Calu3 (cell line): ENCODE data around the gene EPHA3. TPM values are rescaled to one million over a fixed set of nuclear protein-coding genes. Genes with fewer than 3 reads are reported as not detected.
"Not testable (repeated sequence)": the region's sequence is repeated elsewhere in the genome, so short reads cannot be mapped to it uniquely, and the experiment has no call there.

Source experiments
- BruUV-seq: library from RNA; stranded (reverse); fragments of 400-500 nt; replicated peaks from 2 replicates; lab custom pipeline; 2021; lab: Mats Ljungman, UMichigan
- CTCF ChIA-PET: fragments of 300-600 bp; sonication (Branson Sonifier 250); formaldehyde crosslinking; loops from one replicate; lab custom pipeline; 2022; ENCODE audit warnings: antibody characterized with exemption; lab: Charles Lee
- DNase-seq: peaks from one replicate; pipeline ENCODE4 v3.0.0; 2022
- H3K27ac Mint-ChIP-seq: one replicate; pipeline ENCODE4 v1.8.0; 2022; ENCODE audit warnings: mixed read lengths; ENCODE audit not compliant: unreplicated experiment
- H3K27me3 Mint-ChIP-seq: one replicate; pipeline ENCODE4 v1.8.0; 2022; ENCODE audit warnings: mixed read lengths; ENCODE audit not compliant: unreplicated experiment
- H3K36me3 Mint-ChIP-seq: one replicate; pipeline ENCODE4 v1.8.0; 2022; ENCODE audit warnings: mild to moderate bottlenecking, moderate library complexity, mixed read lengths; ENCODE audit not compliant: insufficient read depth, unreplicated experiment
- H3K4me1 Mint-ChIP-seq: one replicate; pipeline ENCODE4 v1.8.0; 2022; ENCODE audit warnings: mild to moderate bottlenecking, low read depth, mixed read lengths; ENCODE audit not compliant: unreplicated experiment
- H3K4me3 Mint-ChIP-seq: one replicate; pipeline ENCODE4 v1.8.0; 2022; ENCODE audit warnings: mild to moderate bottlenecking, low read depth, moderate library complexity, mixed read lengths; ENCODE audit not compliant: unreplicated experiment
- H3K9me3 Mint-ChIP-seq: one replicate; pipeline ENCODE4 v1.8.0; 2022; ENCODE audit warnings: low read depth, mixed read lengths; ENCODE audit not compliant: unreplicated experiment
- intact Hi-C: fragments of 100-400 bp; cut with micrococcal nuclease; formaldehyde crosslinking; loops from one replicate; pipeline ENCODE4 v1.10.0; 2022; ENCODE audit not compliant: unreplicated experiment
- total RNA-seq: library from RNA; stranded (reverse); gene quantifications from 2 replicates; pipeline ENCODE4 v1.2.3, GENCODE V29; 2022
- TF ChIP-seq, protein P1 (sequence below): fragments of 200-600 bp; IDR thresholded peaks from one replicate; pipeline ENCODE4 v1.8.0; 2022; ENCODE audit warnings: antibody characterized with exemption; ENCODE audit not compliant: unreplicated experiment

EPHA3 gene
- total RNA-seq, 1 experiment from 2014 or later, result 31.6 TPM

DNA sequence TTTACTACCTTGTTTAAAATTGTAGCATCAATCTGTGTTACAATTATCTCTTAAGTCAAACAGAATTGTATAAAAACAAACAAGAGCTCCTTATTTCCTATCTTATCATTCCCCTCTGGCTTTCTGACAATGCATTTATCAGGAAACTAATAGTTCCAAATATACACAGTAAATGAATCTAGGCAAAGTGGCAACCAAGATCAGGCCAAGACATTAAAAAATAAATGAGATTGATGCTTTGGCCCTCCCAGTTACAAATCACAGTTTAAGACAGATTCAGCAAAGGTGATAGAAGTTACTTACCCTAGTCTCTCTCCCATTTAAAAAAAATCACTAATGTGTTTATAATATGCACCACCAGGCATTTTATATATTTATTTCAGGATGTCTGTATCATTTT lies 236.7 kb downstream of the EPHA3 start:
- H3K27me3 Mint-ChIP-seq, result no peaks in the 10 kb centered on the region
- CTCF ChIA-PET, result no interaction called here
- BruUV-seq, result no TSS peak
- H3K36me3 Mint-ChIP-seq, result no peaks in the 10 kb centered on the region
- intact Hi-C loops, result no loop called here
- H3K27ac Mint-ChIP-seq, result no peak overlapping the region
- H3K4me1 Mint-ChIP-seq, result no peaks in the 10 kb centered on the region
- DNase-seq, result no peak
- TF ChIP-seq, protein P1, sequence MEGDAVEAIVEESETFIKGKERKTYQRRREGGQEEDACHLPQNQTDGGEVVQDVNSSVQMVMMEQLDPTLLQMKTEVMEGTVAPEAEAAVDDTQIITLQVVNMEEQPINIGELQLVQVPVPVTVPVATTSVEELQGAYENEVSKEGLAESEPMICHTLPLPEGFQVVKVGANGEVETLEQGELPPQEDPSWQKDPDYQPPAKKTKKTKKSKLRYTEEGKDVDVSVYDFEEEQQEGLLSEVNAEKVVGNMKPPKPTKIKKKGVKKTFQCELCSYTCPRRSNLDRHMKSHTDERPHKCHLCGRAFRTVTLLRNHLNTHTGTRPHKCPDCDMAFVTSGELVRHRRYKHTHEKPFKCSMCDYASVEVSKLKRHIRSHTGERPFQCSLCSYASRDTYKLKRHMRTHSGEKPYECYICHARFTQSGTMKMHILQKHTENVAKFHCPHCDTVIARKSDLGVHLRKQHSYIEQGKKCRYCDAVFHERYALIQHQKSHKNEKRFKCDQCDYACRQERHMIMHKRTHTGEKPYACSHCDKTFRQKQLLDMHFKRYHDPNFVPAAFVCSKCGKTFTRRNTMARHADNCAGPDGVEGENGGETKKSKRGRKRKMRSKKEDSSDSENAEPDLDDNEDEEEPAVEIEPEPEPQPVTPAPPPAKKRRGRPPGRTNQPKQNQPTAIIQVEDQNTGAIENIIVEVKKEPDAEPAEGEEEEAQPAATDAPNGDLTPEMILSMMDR, result no peak
- no peaks in the 10 kb centered on the region for H3K9me3 Mint-ChIP-seq
- H3K4me3 Mint-ChIP-seq, result no peak overlapping the region

DNA sequence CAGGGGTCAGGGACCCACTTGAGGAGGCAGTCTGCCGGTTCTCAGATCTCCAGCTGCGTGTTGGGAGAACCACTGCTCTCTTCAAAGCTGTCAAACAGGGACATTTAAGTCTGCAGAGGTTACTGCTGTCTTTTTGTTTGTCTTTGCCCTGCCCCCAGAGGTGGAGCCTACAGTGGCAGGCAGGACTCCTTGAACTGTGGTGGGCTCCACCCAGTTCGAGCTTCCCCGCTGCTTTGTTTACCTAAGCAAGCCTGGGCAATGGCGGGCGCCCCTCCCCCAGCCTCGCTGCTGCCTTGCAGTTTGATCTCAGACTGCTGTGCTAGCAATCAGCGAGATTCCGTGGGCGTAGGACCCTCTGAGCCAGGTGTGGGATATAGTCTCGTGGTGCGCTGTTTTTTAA lies 243.5 kb downstream of the EPHA3 start:
- BruUV-seq, DNase-seq, intact Hi-C loops: not testable (repeated sequence)

DNA sequence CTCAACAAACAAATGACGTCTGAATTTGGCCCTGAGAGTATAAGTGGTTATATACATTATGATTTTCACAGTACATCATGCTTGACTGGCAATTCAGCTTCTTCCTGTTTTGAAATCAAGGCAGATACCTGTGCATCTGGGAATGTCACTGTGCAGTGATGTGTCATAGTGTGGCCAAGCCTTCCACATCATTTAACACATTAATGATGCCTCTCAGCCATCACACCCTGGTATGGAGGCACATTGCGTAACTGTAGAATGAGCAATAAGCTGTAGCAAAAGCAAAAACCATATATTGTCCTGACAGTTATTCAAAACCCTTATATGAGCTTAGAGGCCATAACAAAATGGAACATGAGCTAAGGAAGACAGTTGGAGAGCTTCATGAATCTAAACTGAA lies 246.0 kb downstream of the EPHA3 start:
- no peak for DNase-seq
- H3K27ac Mint-ChIP-seq, result no peak overlapping the region
- peaks cover 2% of the 10 kb centered on the region for H3K9me3 Mint-ChIP-seq
- intact Hi-C loops, result no loop called here
- TF ChIP-seq, protein P1, result no peak
- no peaks in the 10 kb centered on the region for H3K4me1 Mint-ChIP-seq
- CTCF ChIA-PET, result no interaction called here
- no peak overlapping the region for H3K4me3 Mint-ChIP-seq
- no TSS peak for BruUV-seq
- H3K36me3 Mint-ChIP-seq, result no peaks in the 10 kb centered on the region
- no peaks in the 10 kb centered on the region for H3K27me3 Mint-ChIP-seq

More for the DNA sequence above, 243.5 kb downstream of the EPHA3 start:
- CTCF ChIA-PET, H3K9me3 Mint-ChIP-seq, H3K4me1 Mint-ChIP-seq, H3K4me3 Mint-ChIP-seq, H3K36me3 Mint-ChIP-seq, H3K27me3 Mint-ChIP-seq, H3K27ac Mint-ChIP-seq: not testable (repeated sequence)

DNA sequence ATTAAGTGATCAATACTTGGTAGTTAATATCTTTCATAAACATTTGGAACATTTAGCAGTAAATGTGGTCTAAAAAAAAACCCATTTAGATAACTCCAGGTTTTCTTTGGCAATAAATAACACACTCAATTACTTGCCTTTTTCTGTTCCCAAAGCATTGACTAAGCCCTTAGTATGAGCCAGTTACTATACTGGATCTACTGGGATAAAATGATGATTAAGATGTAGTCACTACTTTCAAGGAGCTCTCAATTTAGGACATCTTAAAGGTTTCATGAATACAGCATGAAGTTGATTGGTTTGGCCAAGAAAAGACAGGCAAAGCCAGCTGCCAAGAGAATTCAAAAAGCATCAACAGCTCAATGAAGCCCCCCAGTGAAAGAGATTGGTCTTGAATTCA lies 250.9 kb downstream of the EPHA3 start:
- Mint-ChIP-seq H3K9me3 (no peaks in the 10 kb centered on the region), H3K27ac (no peak overlapping the region), H3K27me3 (no peaks in the 10 kb centered on the region), H3K36me3 (no peaks in the 10 kb centered on the region), H3K4me1 (no peaks in the 10 kb centered on the region), H3K4me3 (no peak overlapping the region)
- intact Hi-C loops, result no loop called here
- no peak for DNase-seq
- CTCF ChIA-PET, result no interaction called here
- TF ChIP-seq, protein P1, result no peak
- BruUV-seq, result no TSS peak

DNA sequence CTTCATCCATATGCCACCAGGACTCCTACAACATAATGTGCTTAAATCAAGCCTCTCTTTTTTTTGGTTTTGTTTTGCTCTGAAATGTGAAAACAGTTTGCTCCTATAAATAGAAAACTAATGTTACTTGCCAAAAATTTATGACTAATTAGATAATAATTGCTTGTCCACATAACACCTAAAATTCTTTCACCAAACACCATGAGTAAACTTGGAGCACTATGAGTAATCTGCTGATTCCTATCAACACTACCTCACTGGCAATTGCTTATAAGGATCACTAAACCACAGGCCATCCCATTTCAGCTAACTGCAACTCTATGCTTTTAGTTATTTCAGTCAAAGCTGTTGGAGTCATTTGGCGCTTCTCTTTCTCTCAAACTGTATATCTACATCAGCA lies 252.7 kb downstream of the EPHA3 start:
- Mint-ChIP-seq H3K27ac (no peak overlapping the region), H3K27me3 (no peaks in the 10 kb centered on the region), H3K36me3 (no peaks in the 10 kb centered on the region), H3K4me1 (no peaks in the 10 kb centered on the region), H3K4me3 (no peak overlapping the region), H3K9me3 (no peaks in the 10 kb centered on the region)
- no peak for DNase-seq
- BruUV-seq, result no TSS peak
- intact Hi-C loops, result no loop called here
- CTCF ChIA-PET, result no interaction called here
- TF ChIP-seq, protein P1, result no peak
